GM20431 (cell line): Measurements from ENCODE around the gene DYNC2LI1.

Experiments
- in situ Hi-C: fragments of 300-500 bp; cut with MseI, MboI; formaldehyde crosslinking; loops from one replicate; pipeline ENCODE4 v1.15.0; 2020; ENCODE audit warnings: low sequenced_read_pairs; ENCODE audit not compliant: unreplicated experiment

The DYNC2LI1 gene

DNA sequence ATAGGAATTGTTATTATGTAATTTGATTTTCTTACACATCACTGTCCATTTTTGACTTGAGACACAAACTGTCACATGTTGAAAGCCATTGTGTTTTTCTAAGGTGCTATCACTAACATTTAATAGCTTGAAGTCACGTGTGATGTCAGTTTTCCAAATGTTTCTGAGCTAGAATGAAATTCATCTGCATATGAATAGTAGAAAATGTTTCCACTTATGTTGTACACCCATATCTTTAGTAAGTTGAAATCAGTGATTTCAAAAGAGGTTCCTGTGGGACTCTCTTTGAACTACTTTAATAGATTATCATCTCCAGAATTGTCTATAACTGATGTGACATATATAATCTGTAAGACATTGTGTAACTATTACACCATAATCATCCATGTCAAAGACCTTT is 37.0 kb downstream of the DYNC2LI1 start:
- in situ Hi-C loops, result no loop called here

DNA sequence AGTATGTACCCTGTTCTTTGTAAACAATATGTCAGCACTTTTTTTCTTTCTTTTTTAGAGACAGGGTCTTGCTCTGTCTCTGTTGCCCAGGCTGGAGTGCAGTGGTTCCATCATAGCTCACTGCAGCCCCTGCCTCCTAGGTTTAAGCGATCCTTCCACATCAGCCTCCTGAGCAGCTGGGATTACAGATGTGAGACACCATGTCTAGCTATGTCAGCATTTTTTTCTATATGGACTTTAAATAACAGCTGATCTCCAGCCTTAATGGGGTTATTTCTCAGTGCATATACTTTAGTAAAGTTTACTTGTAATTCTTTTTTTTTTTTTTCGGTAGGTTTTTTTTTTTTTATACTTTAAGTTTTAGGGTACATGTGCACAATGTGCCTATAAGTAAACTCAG is 38.2 kb downstream of the DYNC2LI1 start:
- in situ Hi-C loops, result no loop called here

DNA sequence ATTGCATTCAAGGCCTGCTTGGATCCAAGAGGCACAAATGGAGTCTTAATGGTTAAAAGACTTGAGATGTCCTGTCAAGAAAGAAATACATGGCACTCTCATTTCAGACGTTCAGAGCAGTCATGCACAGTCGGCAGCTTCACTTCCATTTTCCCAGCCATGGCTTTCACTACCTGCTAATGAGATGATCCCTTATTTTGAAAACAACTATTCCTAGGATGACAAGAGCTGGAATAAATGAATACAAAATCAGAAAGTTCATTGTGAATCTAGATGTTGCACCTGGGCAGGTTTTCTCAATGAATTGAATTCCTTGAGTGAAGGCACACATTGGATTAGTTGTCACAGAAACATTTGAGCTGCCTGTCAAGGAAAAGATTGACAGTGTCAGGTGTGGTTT is 39.1 kb downstream of the DYNC2LI1 start:
- in situ Hi-C loops, result no loop called here

DNA sequence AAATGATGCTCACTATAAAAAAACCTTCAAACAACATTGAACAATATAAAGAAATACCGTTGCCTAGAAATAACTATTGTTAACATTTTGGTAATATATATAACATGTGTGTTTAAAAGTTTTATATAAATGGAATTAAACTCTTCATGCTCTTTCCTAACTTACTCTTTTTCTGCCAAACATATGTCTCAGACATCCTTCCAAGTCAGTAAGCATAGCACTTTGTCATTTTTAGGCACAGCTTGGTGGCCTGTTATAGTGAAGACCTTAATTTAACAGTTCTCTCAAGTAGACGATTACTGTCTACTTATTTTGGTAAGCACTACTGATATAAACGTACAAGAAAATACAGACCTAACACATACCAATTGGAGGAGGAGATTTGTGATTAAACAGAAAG is 40.9 kb downstream of the DYNC2LI1 start:
- in situ Hi-C loops, result no loop called here

DNA sequence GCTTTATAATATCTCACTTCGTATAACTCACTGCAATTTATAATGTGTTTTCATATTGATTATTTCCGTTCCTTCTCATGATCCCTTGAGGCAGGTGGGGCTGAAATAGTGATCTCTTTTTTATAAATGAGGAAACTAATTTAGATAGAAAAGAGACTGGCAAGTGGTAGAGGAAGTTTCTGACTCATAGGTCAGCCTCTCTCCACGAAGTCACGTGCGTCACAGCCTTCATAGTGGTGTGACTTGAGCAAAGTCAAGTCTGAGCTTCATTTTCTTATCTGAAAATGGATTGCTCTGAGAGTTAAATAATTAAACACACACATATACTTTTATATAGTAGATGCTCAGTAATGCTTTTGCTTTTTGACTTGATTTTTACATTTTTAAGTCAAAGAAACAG is 44.9 kb downstream of the DYNC2LI1 start:
- in situ Hi-C loops, result no loop called here

DNA sequence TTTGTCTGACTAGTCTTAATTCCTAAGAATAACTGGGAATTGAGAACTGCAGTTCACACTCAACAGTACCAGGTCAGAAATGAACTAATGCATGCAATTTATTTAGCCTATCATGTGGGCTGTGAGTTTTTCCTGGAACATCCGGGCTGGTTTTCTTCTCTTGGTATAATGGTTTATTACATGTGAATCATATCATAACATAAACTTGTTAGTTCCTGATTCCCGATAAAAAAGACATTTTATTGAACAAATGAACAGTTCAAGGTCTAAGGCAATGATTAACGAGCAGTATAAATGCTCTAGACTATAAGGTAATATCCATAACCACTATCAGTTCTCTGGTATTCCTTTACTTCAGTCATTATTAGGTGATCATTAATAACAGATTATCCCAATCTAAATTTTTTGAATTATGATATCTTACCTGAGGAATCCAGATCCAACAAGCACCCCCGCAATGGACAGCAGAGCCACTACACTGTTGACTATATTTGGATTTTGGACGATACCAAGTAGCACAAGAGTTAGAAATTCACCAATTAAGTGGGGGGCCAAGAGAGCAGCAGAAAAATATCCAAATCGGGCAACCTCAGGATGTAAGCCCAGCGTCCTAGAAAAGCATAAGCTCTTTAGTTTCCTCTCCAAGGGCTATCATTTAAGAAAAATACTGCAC is 45.8 kb downstream of the DYNC2LI1 start:
- in situ Hi-C loops, result no loop called here

DNA sequence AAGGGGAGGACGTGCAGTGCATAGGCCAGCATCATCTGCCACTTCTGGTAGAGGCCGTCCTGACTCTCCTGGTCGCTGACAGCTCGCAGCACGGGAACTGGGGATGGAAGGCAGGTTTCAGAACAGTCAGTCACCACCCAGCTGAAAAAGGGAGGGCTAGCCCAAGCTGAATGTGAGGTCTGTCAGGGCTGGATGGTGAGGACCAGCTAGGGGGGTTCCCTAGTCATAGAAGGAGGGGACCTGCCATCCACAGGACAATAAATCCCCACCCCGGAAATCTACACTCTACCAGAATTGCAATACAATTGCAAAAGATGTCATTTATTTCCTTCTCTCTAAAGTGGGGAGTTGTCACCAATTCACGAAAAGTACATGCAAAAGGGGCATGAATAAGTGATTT is 49.0 kb downstream of the DYNC2LI1 start:
- in situ Hi-C loops, result no loop called here

DNA sequence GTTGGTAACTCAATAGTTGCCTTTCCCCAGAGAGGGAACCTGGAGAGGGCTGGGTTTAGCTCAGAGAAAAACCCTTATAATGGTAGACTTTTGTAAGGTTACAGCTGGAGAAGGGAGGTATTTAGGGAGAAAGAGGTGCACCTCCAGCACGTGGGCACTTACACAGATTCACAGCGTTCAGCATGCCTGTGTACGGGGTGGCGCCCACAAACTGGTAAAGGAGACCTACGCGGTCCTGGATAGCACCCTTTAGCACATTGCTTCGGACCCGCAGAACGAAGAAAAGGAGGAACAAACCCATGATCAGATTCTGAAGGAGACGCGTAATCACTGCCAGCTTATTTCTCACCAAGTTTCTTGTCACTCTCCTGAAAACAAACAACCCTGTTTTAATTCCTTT is 49.9 kb downstream of the DYNC2LI1 start:
- in situ Hi-C loops, result no loop called here

DNA sequence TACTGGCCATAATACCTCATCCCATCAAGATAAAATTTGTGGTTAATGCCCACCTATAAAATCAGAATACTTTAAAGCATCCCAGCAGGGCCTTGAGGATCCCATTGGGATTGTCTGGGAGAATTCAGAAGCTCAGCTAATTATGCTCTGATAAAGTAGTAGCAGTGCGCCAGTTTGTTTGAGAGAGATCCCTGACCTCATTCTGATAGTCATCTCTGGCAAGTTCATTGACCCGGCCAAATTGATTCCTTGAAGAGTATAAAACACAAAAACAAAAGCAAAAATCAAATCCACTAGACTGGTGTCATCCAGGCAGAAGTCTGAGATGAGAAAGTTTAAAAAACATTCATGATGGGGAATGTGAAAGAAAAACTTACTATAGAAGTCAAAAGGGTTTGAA is 50.7 kb downstream of the DYNC2LI1 start:
- in situ Hi-C loops, result no loop called here

DNA sequence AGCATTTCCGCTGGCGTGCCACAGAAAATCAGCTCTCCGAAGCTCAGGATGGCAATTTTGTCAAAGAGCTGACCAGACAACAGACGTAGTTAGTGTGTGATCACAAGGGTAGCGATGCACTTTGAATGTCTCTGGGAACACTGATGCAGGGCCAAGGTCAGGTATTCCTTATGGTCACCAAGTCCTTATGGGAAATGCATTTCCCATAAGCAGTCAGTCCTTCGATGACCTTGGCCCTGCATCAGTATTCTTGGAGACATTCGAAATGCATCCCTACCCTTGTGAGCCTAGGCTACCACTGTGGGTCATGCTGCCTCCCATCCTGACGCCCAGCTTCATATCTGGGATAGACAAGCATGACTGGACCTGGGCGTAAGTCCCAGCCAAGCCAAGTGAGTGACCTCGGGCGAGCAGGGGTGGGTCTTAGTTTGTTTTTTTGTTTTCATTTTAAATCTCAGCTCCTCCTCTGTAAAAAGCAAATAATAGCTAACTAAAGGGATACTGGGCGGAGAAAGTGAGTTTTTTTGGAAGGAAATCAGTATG is 51.2 kb downstream of the DYNC2LI1 start:
- in situ Hi-C loops, result no loop called here

DNA sequence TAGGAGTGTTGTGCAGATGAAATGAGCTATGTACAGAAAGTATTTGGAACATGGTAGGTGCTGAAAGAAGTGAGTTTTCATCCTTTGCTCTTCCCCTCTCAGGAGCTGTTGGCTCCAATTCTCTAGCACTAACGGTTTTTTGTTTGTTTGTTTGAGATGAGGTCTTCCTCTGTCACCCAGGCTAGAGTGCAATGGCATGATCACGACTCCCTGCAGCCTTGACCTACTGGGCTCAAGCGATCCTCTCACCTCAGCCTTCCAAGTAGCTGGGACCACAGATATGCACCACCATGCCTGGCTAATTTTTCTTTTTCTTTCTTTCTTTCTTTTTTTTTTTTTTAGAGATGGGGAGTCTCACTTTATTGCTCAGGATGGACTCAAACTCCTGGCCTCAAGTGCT is 52.0 kb downstream of the DYNC2LI1 start:
- in situ Hi-C loops, result no loop called here

DNA sequence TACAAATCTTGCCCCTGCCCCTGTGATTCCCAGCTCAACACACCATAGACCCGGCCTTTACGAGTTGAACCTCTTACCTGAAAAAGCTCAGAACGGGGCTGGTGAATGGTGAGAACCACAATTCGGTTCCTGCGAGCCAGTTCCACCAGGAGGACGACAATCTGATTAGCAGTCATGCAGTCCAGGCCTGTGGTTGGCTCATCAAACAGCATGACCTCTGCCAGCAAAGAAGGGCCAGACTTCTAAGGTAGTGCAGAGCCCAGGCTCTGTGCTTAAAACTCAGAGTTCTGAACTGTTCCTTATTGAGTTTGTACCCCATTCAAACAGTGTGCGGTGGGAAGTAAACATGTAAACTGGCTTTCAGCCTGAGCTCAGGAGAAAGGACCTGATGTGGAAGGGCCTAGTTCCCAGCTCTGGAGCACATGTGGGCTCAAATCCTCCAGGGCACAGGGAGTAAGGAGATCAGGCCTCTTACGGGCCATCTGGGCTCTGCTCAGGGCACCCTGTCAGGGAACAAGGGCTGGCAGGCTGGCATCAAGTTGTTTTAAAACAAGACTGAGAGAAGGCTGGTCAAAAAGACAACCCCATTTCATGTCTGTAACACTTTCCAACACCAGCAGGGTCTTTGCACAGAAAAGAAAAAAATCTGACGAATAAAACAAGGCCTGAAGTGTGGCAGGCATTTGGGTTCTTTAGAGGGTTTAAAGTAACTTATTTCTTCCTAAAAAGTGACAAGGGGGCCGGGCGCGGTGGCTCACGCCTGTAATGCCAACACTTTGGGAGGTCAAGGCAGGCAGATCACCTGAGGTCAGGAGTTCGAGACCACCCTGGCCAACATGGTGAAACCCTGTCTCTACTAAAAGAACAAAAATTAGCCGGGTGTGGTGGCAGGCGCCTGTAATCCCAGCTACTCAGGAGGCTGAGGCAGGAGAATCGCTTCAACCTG is 52.7 kb downstream of the DYNC2LI1 start:
- in situ Hi-C loops, result no loop called here

DNA sequence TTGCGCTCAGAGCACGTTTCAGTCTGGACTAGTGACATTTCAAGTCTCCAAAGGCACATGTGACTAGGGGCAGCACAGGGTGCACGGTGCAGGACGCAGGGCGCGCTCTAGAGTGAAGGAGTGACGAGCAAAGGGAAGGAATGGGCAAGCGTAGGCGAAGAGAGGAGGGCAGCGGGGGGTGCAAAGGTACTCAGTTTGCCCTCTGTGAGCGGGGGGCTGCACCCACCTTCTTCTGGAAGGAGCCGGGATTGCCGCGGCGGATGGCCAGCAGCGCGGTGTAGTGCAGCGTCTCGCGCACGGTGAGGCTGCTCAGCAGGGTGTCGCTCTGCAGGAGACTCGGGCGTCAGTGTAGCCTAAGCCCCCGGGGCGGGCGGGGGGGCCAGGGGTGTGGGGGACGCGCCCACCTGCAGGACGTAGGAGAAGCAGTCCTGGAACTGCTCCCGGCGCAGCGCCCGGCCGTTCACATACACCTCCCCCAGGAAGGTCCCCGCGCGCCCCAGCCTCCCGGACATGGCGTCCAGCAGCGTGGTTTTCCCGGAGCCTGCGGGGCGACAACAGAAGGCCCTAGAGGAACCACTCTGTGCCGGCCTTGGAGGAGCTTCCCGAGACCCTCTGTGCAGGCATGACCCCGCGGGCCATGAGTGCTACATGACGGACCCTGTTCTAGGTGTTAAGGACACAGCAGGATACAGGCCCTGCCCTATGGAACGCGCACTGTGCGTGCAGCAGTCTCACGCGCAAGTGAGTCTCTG is 57.9 kb downstream of the DYNC2LI1 start:
- in situ Hi-C loops, result no loop called here

DNA sequence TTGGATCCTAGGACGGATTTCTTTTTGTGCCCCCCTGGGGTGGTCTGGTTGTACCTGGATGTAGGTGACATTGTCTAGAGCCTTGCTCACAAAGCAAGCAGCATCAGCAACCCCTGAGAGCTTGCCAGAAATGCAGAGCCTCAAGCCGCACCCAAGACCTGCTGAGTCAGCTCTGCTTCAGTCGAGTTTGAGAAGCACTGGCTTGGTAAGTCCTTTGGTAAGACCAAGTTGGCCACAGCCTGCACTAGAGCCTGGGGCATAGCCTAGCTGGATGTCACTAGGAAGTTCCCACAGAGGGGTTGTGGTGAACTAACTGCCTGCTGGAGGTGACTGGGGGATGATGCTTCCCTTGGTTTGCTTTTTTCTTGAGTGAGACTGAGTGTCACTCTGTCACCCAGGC is 58.6 kb downstream of the DYNC2LI1 start:
- in situ Hi-C loops, result no loop called here

DNA sequence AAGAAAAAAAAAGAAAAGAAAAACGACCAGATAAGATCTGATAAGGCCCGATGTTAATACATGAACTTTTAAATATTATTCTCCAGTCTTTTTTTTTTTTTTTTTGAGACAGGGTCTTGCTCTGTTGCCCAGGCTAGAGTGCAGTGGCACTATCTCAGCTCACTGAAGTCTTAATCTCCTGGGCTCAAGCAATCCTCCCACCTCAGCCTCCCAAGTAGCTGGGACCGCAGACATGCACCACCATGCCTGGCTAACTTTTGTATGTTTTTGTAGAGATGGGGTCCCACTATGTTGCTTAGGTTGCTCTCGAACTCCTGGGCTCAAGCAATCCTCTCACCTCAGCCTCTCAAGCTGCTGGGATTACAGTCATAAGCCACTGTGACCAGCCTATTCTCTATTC is 63.2 kb downstream of the DYNC2LI1 start:
- in situ Hi-C loops, result no loop called here

DNA sequence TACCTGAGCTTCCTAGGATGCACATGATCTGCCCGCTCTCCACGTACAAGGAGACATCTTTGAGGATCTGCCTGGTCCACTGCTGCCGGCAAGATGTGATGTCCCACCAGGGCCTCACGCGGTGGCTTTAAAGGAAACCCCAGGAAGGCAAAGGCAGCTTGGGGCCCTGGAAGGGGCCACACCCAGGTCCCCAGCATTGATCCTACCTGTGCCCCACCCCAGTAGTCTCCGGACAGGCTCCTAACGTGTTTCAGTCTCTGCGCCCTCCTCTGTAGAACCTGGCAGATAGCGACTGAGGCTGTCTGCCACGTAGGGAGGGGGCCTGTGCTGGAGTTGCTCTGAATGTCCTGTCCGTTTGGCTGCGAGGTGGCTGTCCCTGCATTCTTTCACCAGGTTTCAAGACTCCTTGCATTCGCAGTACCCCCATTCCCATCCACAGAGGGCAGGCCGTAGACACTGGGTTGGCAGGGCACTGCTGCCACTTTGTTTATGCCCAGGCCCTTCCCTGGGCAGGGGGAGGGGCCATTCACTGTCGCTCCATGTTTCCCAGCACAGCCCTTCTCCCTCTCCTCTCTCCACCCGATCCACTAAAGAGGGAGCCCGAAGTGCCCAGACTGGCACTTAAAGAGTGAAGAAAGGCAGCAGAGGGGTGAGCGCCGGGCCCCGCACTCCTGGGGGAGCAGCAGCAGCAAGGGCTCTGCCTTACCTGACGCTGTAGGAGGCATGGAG is 64.2 kb downstream of the DYNC2LI1 start:
- in situ Hi-C loops, result no loop called here

DNA sequence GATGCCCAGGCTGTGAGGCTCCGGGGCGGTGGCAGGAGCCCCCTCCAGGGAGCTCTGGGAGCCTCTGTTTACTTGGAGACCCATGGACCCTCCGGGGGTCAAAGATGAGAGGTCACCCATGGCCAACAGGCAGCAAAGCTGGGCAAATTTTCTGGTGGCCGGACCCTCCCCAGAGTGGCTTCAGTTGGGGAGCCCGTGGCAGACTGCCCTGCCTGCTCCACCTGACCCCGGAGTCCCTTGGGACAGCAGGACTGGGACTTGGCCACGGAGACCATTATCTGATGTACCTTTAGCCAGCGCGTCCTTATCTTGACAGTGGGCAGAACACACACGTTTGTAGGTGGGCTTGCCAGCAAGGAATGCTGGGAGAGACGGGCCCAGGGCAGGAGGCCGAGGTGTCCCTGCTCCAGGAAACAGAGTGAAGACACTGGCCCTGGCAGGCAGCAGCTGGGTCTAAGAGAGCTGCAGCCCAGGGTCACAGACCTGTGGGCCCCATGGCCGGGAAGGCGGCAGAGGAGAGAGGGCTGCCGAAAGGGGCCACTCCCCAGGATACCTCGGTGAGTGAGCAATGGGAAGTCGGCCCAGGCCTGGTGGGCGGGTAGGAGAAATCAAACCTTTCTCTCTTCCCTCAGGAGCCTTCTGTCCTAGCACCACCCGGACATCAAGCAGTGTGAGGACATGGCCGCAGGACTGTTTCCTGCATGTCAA is 64.9 kb downstream of the DYNC2LI1 start, which contains the start of the genes ABCG5 and ABCG8:
Gene ABCG5, minus strand, starts transcription at position 280 of the 708 bp plus-strand sequence. Its CDS starts 160 bp downstream, at position 120.
Gene ABCG8, plus strand, starts transcription at position 412 of the 708 bp plus-strand sequence. Its CDS starts 83 bp downstream, at position 495.
- in situ Hi-C loops, result no loop called here

DNA sequence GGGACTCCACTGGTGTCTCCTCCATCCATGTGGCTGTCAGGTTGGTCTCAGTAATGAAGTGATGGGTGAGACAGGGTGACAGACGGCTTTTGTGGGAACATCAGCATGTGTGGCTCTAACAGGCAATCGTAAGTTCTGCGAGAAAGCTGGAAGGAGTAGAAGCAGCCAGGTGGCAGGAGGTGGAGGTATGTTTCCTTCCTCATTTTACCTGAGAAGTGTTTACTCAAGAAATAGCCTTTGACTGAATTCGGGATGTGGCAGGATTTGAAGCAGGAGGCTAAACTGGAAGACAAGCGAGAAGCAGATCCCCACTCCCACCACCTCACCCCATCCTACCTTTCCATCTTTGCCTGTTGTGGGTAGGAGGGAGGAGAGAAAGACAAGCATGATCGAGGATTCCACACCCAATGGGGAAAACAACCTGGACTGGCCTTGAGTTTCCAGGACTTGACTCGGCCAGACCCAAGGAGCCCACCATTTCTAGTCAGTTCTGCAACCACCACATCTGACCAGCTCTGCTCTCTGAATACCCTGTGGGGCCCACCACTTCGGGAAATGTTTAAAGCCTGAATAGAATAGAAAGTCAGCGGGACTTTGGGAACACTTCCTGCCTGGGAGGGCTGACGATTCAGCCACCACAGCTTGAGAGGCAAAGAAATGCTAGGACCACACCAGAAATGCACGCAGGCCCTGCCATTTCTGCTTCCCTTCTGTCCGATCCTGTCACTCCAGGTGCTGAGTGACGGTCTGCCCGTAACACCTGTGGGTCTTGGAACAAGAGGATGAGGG is 66.1 kb downstream of the DYNC2LI1 start:
- in situ Hi-C loops, result no loop called here
